ENCODE results near the gene OGFR. TPM values are rescaled to one million over a fixed set of nuclear protein-coding genes. Genes with fewer than 3 reads are reported as not detected.

The OGFR gene
- total RNA-seq, 1 donor: 33.7 TPM

Small RNAs within 50 kb of the gene (small RNA-seq; reads per million reads assigned to genes)
- gene DPH3P1: not detected

Other genes with a start within 250 kb of the OGFR start
- 0.97 and 3.0 TPM in 2 replicates for gene SLCO4A1, start 162.3 kb upstream of the OGFR start, total RNA-seq
- under 0.01 TPM in 2 replicates for gene NTSR1, start 96.0 kb upstream of the OGFR start, total RNA-seq
- 22.2 and 23.7 TPM in 2 replicates for gene MRGBP, start 8.4 kb upstream of the OGFR start, total RNA-seq
- under 0.01 and 0.43 TPM in 2 replicates for gene COL9A3, start 12.2 kb downstream of the OGFR start, total RNA-seq
- gene TCFL5, start 57.0 kb downstream of the OGFR start, total RNA-seq: 12.6 and 19.0 TPM in 2 replicates
- gene DIDO1, start 121.7 kb downstream of the OGFR start, total RNA-seq: 41.2 and 47.5 TPM in 2 replicates
- 31.2 and 34.5 TPM in 2 replicates for gene GID8, start 133.3 kb downstream of the OGFR start, total RNA-seq
- 23.7 and 24.8 TPM in 2 replicates for gene SLC17A9, start 147.9 kb downstream of the OGFR start, total RNA-seq
- gene BHLHE23, start 202.1 kb downstream of the OGFR start, total RNA-seq: not detected in 2 replicates